Ishikawa (cell line): ENCODE data around the gene RYR2.

Source experiments
- CEBPB ChIP-seq: IDR thresholded peaks from 2 replicates; pipeline ENCODE4 v1.6.1; 2012
- CREB1 ChIP-seq: IDR thresholded peaks from 2 replicates; pipeline ENCODE4 v1.6.1; 2012; ENCODE audit warnings: low read depth
- EGR1 ChIP-seq: IDR thresholded peaks from 2 replicates; pipeline ENCODE4 v1.6.1; 2012
- EP300 ChIP-seq: IDR thresholded peaks from 2 replicates; pipeline ENCODE4 v1.6.1; 2012; ENCODE audit warnings: borderline replicate concordance
- FOXM1 ChIP-seq: IDR thresholded peaks from 2 replicates; pipeline ENCODE4 v1.6.1; 2012; ENCODE audit warnings: low read depth, borderline replicate concordance
- RAD21 ChIP-seq: IDR thresholded peaks from 2 replicates; pipeline ENCODE4 v1.6.1; 2012; ENCODE audit warnings: low read depth
- TAF1 ChIP-seq: IDR thresholded peaks from 2 replicates; pipeline ENCODE4 v1.6.1; 2012; ENCODE audit warnings: low read depth, mild to moderate bottlenecking
- TCF12 ChIP-seq: IDR thresholded peaks from 2 replicates; pipeline ENCODE4 v1.6.1; 2012; ENCODE audit warnings: low read depth
- YY1 ChIP-seq: IDR thresholded peaks from 2 replicates; pipeline ENCODE4 v1.6.1; 2012; ENCODE audit warnings: low read depth
- ZBTB7A ChIP-seq: IDR thresholded peaks from 2 replicates; pipeline ENCODE4 v1.6.1; 2012; ENCODE audit warnings: low read depth
- TF ChIP-seq, protein P1 (sequence below): IDR thresholded peaks from 2 replicates; pipeline ENCODE4 v1.6.1; 2012
- TF ChIP-seq, protein P2 (sequence below): IDR thresholded peaks from 2 replicates; pipeline ENCODE4 v1.6.1; 2012; ENCODE audit warnings: low read depth, mild to moderate bottlenecking
- TF ChIP-seq, protein P3 (sequence below): IDR thresholded peaks from 2 replicates; pipeline ENCODE4 v1.6.1; 2012

DNA sequence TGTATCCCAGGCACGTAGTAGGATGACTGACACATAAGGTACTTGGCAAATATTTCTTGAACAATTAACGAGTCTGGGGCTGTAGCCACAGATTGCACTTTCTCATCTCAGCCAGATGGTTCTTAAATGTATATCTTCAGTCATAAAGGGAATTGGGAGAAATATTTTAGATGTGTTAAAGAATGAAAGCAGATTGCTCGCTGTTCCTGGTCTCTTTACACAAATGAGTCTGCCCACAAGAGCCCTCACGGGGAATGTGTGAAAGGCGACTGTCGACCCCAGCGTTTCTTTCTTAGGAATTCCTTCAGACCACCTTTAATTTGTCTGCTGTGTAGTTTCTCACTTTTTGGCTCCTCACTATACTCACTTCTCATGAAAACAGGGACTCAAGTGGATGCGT, 38.5 kb upstream of the RYR2 start:
- TF ChIP-seq, protein P1, sequence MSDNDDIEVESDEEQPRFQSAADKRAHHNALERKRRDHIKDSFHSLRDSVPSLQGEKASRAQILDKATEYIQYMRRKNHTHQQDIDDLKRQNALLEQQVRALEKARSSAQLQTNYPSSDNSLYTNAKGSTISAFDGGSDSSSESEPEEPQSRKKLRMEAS = no peak
- no peak for TF ChIP-seq YY1
- TF ChIP-seq EP300 = no peak
- no peak for TF ChIP-seq CEBPB
- TF ChIP-seq TCF12 = no peak
- TF ChIP-seq RAD21 = no peak
- no peak for TF ChIP-seq EGR1
- TF ChIP-seq, protein P2, sequence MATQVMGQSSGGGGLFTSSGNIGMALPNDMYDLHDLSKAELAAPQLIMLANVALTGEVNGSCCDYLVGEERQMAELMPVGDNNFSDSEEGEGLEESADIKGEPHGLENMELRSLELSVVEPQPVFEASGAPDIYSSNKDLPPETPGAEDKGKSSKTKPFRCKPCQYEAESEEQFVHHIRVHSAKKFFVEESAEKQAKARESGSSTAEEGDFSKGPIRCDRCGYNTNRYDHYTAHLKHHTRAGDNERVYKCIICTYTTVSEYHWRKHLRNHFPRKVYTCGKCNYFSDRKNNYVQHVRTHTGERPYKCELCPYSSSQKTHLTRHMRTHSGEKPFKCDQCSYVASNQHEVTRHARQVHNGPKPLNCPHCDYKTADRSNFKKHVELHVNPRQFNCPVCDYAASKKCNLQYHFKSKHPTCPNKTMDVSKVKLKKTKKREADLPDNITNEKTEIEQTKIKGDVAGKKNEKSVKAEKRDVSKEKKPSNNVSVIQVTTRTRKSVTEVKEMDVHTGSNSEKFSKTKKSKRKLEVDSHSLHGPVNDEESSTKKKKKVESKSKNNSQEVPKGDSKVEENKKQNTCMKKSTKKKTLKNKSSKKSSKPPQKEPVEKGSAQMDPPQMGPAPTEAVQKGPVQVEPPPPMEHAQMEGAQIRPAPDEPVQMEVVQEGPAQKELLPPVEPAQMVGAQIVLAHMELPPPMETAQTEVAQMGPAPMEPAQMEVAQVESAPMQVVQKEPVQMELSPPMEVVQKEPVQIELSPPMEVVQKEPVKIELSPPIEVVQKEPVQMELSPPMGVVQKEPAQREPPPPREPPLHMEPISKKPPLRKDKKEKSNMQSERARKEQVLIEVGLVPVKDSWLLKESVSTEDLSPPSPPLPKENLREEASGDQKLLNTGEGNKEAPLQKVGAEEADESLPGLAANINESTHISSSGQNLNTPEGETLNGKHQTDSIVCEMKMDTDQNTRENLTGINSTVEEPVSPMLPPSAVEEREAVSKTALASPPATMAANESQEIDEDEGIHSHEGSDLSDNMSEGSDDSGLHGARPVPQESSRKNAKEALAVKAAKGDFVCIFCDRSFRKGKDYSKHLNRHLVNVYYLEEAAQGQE = no peak
- TF ChIP-seq, protein P3, sequence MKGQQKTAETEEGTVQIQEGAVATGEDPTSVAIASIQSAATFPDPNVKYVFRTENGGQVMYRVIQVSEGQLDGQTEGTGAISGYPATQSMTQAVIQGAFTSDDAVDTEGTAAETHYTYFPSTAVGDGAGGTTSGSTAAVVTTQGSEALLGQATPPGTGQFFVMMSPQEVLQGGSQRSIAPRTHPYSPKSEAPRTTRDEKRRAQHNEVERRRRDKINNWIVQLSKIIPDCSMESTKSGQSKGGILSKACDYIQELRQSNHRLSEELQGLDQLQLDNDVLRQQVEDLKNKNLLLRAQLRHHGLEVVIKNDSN = no peak
- TF ChIP-seq FOXM1 = no peak
- TF ChIP-seq ZBTB7A = no peak
- TF ChIP-seq CREB1 = no peak
- no peak for TF ChIP-seq TAF1
